ENCODE data around the gene MAU2. TPM values are rescaled to one million over a fixed set of nuclear protein-coding genes. Genes with fewer than 3 reads are reported as not detected.

The MAU2 gene
- total and polyA plus RNA-seq, 2 donors (not counting 1 experiment from before 2014, with no cell fraction given) = 11.1 to 29.4 TPM

- peak; percentile 41 to 48 for DNase-seq (ENCODE audit: low read depth in 2 of 2)
Measured at GRCh38 chr19:19399733-19400433, 79.3 kb downstream of the MAU2 start.

GRCh38 chr19:19402656-19403372, 82.2 kb downstream of the MAU2 start:
- Histone ChIP-seq H3K79me2 (ENCODE audit: control insufficient read depth, insufficient read depth, low read length) (peaks cover 22% of the 10 kb centered on the region), H4K20me1 (ENCODE audit: control insufficient read depth, extremely low read depth, insufficient read depth, low read length) (no peaks in the 10 kb centered on the region), H3K9ac (ENCODE audit: insufficient read depth, low read length) (no peak overlapping the region), H3K27me3 (ENCODE audit: control insufficient read depth, insufficient read depth, low read length) (no peaks in the 10 kb centered on the region), H2AFZ (ENCODE audit: low read length) (no peak overlapping the region), H3K4me2 (ENCODE audit: extremely low read depth, insufficient read depth, low read length) (peak overlapping the region; percentile 21), H3K27ac (ENCODE audit: insufficient read depth, low read length) (peak overlapping the region; percentile 63), H3K4me1 (ENCODE audit: control insufficient read depth, extremely low read depth, insufficient read depth, low read length) (peaks cover 24% of the 10 kb centered on the region), H3K9me3 (ENCODE audit: control insufficient read depth, insufficient read depth, low read depth, low read length) (no peaks in the 10 kb centered on the region), H3K4me3 (replicated peaks in 1 of 4; ENCODE audit: control extremely low read depth in 1 of 4, insufficient read depth in 1 of 4, low read depth in 3 of 4, low read length in 4 of 4) (no peak overlapping the region), H3K36me3 (ENCODE audit: control insufficient read depth, insufficient read depth, low read length) (no peaks in the 10 kb centered on the region)
- DNase-seq (ENCODE audit: low read depth in 2 of 2) = peak in 1 of 2 donors; percentile 46
- TF ChIP-seq CTCF (conservative IDR thresholded peaks at IDR 0.05 in 1 of 2, IDR thresholded peaks at IDR 0.05 in 1 of 2; ENCODE audit: low read depth in 1 of 2, low read length in 2 of 2) (no peak), EZH2 (IDR thresholded peaks at IDR 0.05; ENCODE audit: low read length, missing control alignments) (no peak)

More at GRCh38 chr19:19399733-19400433, 79.3 kb downstream of the MAU2 start:
- Histone ChIP-seq H3K9me3 (ENCODE audit: control insufficient read depth, insufficient read depth, low read depth, low read length) (no peaks in the 10 kb centered on the region), H3K4me1 (ENCODE audit: control insufficient read depth, extremely low read depth, insufficient read depth, low read length) (peaks cover 20% of the 10 kb centered on the region), H3K27ac (ENCODE audit: insufficient read depth, low read length) (no peak overlapping the region), H4K20me1 (ENCODE audit: control insufficient read depth, extremely low read depth, insufficient read depth, low read length) (no peaks in the 10 kb centered on the region), H3K36me3 (ENCODE audit: control insufficient read depth, insufficient read depth, low read length) (no peaks in the 10 kb centered on the region), H2AFZ (ENCODE audit: low read length) (peak overlapping the region; percentile 45), H3K27me3 (ENCODE audit: control insufficient read depth, insufficient read depth, low read length) (no peaks in the 10 kb centered on the region), H3K4me3 (replicated peaks in 1 of 4; ENCODE audit: control extremely low read depth in 1 of 4, insufficient read depth in 1 of 4, low read depth in 3 of 4, low read length in 4 of 4) (no peak overlapping the region), H3K4me2 (ENCODE audit: extremely low read depth, insufficient read depth, low read length) (peak overlapping the region; percentile 48), H3K79me2 (ENCODE audit: control insufficient read depth, insufficient read depth, low read length) (peaks cover 16% of the 10 kb centered on the region), H3K9ac (ENCODE audit: insufficient read depth, low read length) (no peak overlapping the region)
- no peak for TF ChIP-seq CTCF (conservative IDR thresholded peaks at IDR 0.05 in 1 of 2, IDR thresholded peaks at IDR 0.05 in 1 of 2; ENCODE audit: low read depth in 1 of 2, low read length in 2 of 2)
- TF ChIP-seq EZH2 (IDR thresholded peaks at IDR 0.05; ENCODE audit: low read length, missing control alignments) = no peak

GRCh38 chr19:19403373-19403901, 82.8 kb downstream of the MAU2 start:
- H3K9me3 ChIP-seq (ENCODE audit: control insufficient read depth, insufficient read depth, low read depth, low read length) = no peaks in the 10 kb centered on the region
- H2AFZ ChIP-seq (ENCODE audit: low read length) = no peak overlapping the region
- H3K4me1 ChIP-seq (ENCODE audit: control insufficient read depth, extremely low read depth, insufficient read depth, low read length) = peaks cover 24% of the 10 kb centered on the region
- H3K27me3 ChIP-seq (ENCODE audit: control insufficient read depth, insufficient read depth, low read length) = no peaks in the 10 kb centered on the region
- no peaks in the 10 kb centered on the region for H4K20me1 ChIP-seq (ENCODE audit: control insufficient read depth, extremely low read depth, insufficient read depth, low read length)
- DNase-seq (ENCODE audit: low read depth in 2 of 2) = peak; percentile 31 to 60
- H3K4me3 ChIP-seq (replicated peaks in 1 of 4; ENCODE audit: control extremely low read depth in 1 of 4, insufficient read depth in 1 of 4, low read depth in 3 of 4, low read length in 4 of 4) = no peak overlapping the region
- H3K4me2 ChIP-seq (ENCODE audit: extremely low read depth, insufficient read depth, low read length) = peak overlapping the region; percentile 42
- no peaks in the 10 kb centered on the region for H3K36me3 ChIP-seq (ENCODE audit: control insufficient read depth, insufficient read depth, low read length)
- TF ChIP-seq EZH2 (IDR thresholded peaks at IDR 0.05; ENCODE audit: low read length, missing control alignments) = no peak
- TF ChIP-seq CTCF (conservative IDR thresholded peaks at IDR 0.05 in 1 of 2, IDR thresholded peaks at IDR 0.05 in 1 of 2; ENCODE audit: low read depth in 1 of 2, low read length in 2 of 2) = no peak
- H3K27ac ChIP-seq (ENCODE audit: insufficient read depth, low read length) = peak overlapping the region; percentile 63
- peaks cover 28% of the 10 kb centered on the region for H3K79me2 ChIP-seq (ENCODE audit: control insufficient read depth, insufficient read depth, low read length)
- no peak overlapping the region for H3K9ac ChIP-seq (ENCODE audit: insufficient read depth, low read length)
